WTC11 (cell line): ENCODE measurements around the gene ZNF283. TPM values are rescaled to one million over a fixed set of nuclear protein-coding genes. Genes with fewer than 3 reads are reported as not detected.
"Not testable (repeated sequence)": the region's sequence is repeated elsewhere in the genome, so short reads cannot be mapped to it uniquely, and the experiment has no call there.

Experiments used
- ATAC-seq: fragments of 200-7000 bp; cut with Tn5 transposase; 2 replicates; pipeline ENCODE4 v1.10.0; 2021; ENCODE audit warnings: mild to moderate bottlenecking, moderate library complexity
- CTCF ChIA-PET: fragments of 300-600 bp; sonication (Branson Sonifier 250); formaldehyde crosslinking; loops from one replicate; lab custom pipeline; 2021; ENCODE audit warnings: antibody characterized with exemption; lab: Charles Lee
- POLR2A ChIA-PET: fragments of 350-600 bp; sonication (Branson Sonifier 250); formaldehyde crosslinking; loops from one replicate; lab custom pipeline; 2021; ENCODE audit warnings: antibody characterized with exemption; lab: Charles Lee
- DNase-seq: peaks from one replicate; pipeline ENCODE4 v3.0.0; 2021; ENCODE audit warnings: low spot score
- H3K27ac Mint-ChIP-seq: 2 replicates; pipeline ENCODE4 v1.8.0; 2021; ENCODE audit warnings: mixed read lengths
- H3K27me3 Mint-ChIP-seq: 2 replicates; pipeline ENCODE4 v1.8.0; 2021; ENCODE audit warnings: low read depth, mild to moderate bottlenecking, moderate library complexity, mixed read lengths
- H3K36me3 Mint-ChIP-seq: 2 replicates; pipeline ENCODE4 v1.8.0; 2021; ENCODE audit warnings: mixed read lengths
- H3K4me1 Mint-ChIP-seq: 2 replicates; pipeline ENCODE4 v1.8.0; 2022; ENCODE audit warnings: mixed read lengths
- H3K4me3 Mint-ChIP-seq: 2 replicates; pipeline ENCODE4 v1.8.0; 2021; ENCODE audit warnings: mild to moderate bottlenecking, moderate library complexity, mixed read lengths
- H3K9me3 Mint-ChIP-seq: 2 replicates; pipeline ENCODE4 v1.8.0; 2021; ENCODE audit warnings: mixed read lengths
- AR ChIP-seq: fragments of 250-450 bp; sonication (Bioruptor Pico); IDR thresholded peaks from 2 replicates; pipeline ENCODE4 v1.9.0; 2021; ENCODE audit warnings: mild to moderate bottlenecking
- CTCF ChIP-seq: fragments of 200-600 bp; IDR thresholded peaks from 2 replicates; pipeline ENCODE4 v1.8.0; 2022; ENCODE audit warnings: antibody characterized with exemption
- E2F5 ChIP-seq: sonication (generic); formaldehyde crosslinking; IDR thresholded peaks from 2 replicates; pipeline ENCODE4 v1.8.1; 2022; ENCODE audit warnings: mild to moderate bottlenecking, moderate library complexity, missing genetic modification reagents
- FOXJ3 ChIP-seq: sonication (generic); formaldehyde crosslinking; IDR thresholded peaks from 2 replicates; pipeline ENCODE4 v1.9.0; 2021; ENCODE audit warnings: missing genetic modification reagents, mild to moderate bottlenecking, borderline replicate concordance
- FOXP4 ChIP-seq: sonication (generic); formaldehyde crosslinking; IDR thresholded peaks from 2 replicates; pipeline ENCODE4 v1.8.0; 2022; ENCODE audit warnings: mild to moderate bottlenecking, missing genetic modification reagents
- HMGXB4 ChIP-seq: sonication (generic); formaldehyde crosslinking; IDR thresholded peaks from 2 replicates; pipeline ENCODE4 v1.8.1; 2023; ENCODE audit warnings: mild to moderate bottlenecking, moderate library complexity, missing genetic modification reagents
- JAZF1 ChIP-seq: fragments of 250-450 bp; sonication (Bioruptor Pico); IDR thresholded peaks from 2 replicates; pipeline ENCODE4 v1.9.0; 2021; ENCODE audit warnings: moderate library complexity, mild to moderate bottlenecking, inconsistent platforms
- MAX ChIP-seq: sonication (generic); formaldehyde crosslinking; IDR thresholded peaks from 2 replicates; pipeline ENCODE4 v1.8.0; 2022; ENCODE audit warnings: mild to moderate bottlenecking, missing genetic modification reagents
- NFATC4 ChIP-seq: fragments of 250-450 bp; sonication (Bioruptor Pico); IDR thresholded peaks from 2 replicates; pipeline ENCODE4 v1.9.0; 2021; ENCODE audit warnings: mild to moderate bottlenecking
- NFE2L1 ChIP-seq: sonication (generic); formaldehyde crosslinking; IDR thresholded peaks from 2 replicates; pipeline ENCODE4 v1.8.1; 2023; ENCODE audit warnings: missing genetic modification reagents
- SMAD4 ChIP-seq: sonication (generic); formaldehyde crosslinking; IDR thresholded peaks from 2 replicates; pipeline ENCODE4 v1.8.0; 2022; ENCODE audit warnings: mild to moderate bottlenecking, missing genetic modification reagents
- TEAD1 ChIP-seq: sonication (generic); formaldehyde crosslinking; IDR thresholded peaks from 2 replicates; pipeline ENCODE4 v1.8.0; 2022; ENCODE audit warnings: mild to moderate bottlenecking, missing genetic modification reagents
- TEAD4 ChIP-seq: sonication (generic); formaldehyde crosslinking; IDR thresholded peaks from 2 replicates; pipeline ENCODE4 v1.8.0; 2022; ENCODE audit warnings: mild to moderate bottlenecking, missing genetic modification reagents
- TP53 ChIP-seq: sonication (generic); formaldehyde crosslinking; IDR thresholded peaks from 2 replicates; pipeline ENCODE4 v1.8.1; 2023; ENCODE audit warnings: mild to moderate bottlenecking, missing genetic modification reagents
- ZNF138 ChIP-seq: sonication (generic); formaldehyde crosslinking; conservative IDR thresholded peaks from 2 replicates; pipeline ENCODE4 v1.8.1; 2022; ENCODE audit warnings: mild to moderate bottlenecking, moderate library complexity, missing genetic modification reagents
- ZNF512 ChIP-seq: sonication (generic); formaldehyde crosslinking; IDR thresholded peaks from 2 replicates; pipeline ENCODE4 v1.8.1; 2022; ENCODE audit warnings: missing genetic modification reagents, borderline replicate concordance
- total RNA-seq: library from RNA; stranded (reverse); gene quantifications from 3 replicates; pipeline ENCODE4 v1.2.3, GENCODE V29; 2021

Gene ZNF283
- total RNA-seq, 1 experiment from 2014 or later, result 7.1 TPM

- H3K36me3 Mint-ChIP-seq, result no peaks in the 10 kb centered on the region; the same call in 1 of the 2 replicates
- H3K4me1 Mint-ChIP-seq, result peaks cover 4% of the 10 kb centered on the region
- no peak overlapping the region for H3K27ac Mint-ChIP-seq
- TF ChIP-seq MAX (CRISPR knock-in tag), result no peak
- TF ChIP-seq ZNF138 (CRISPR knock-in tag), result no peak
- no peak for TF ChIP-seq ZNF512 (CRISPR knock-in tag)
- TF ChIP-seq E2F5 (CRISPR knock-in tag), result no peak
- TF ChIP-seq TEAD1 (CRISPR knock-in tag), result no peak
- TF ChIP-seq NFATC4 (CRISPR knock-in tag), result no peak
- TF ChIP-seq JAZF1 (CRISPR knock-in tag), result no peak
- TF ChIP-seq SMAD4, result no peak
- TF ChIP-seq TP53 (CRISPR knock-in tag), result no peak
- no peak for TF ChIP-seq FOXJ3
- no peak for TF ChIP-seq AR (CRISPR knock-in tag)
- no peak for TF ChIP-seq CTCF
- TF ChIP-seq, all 79 proteins: peak for 0
- Mint-ChIP-seq H3K27me3 (peaks cover 31% of the 10 kb centered on the region), H3K4me3 (no peak overlapping the region), H3K9me3 (peaks cover 29% of the 10 kb centered on the region)
- POLR2A ChIA-PET, result no interaction called here
- DNase-seq (no peak), ATAC-seq (no peak)
- CTCF ChIA-PET, result interaction anchor here (1.0 to 1.2 kb wide), 2 partner anchors 46 to 144 kb away, joined by 3 read pairs; no protein-coding TSS in a partner anchor
These were observed 14.4 kb upstream of the ZNF283 start for GRCh38 chr19:43812688-43813087.

- H3K4me1 Mint-ChIP-seq, result peaks cover 4% of the 10 kb centered on the region
- peaks cover 39% of the 10 kb centered on the region for H3K9me3 Mint-ChIP-seq
- H3K27ac Mint-ChIP-seq, result no peak overlapping the region
- ChIA-PET POLR2A (no interaction called here), CTCF (interaction anchor here (1.5 kb wide), 1 partner anchor 48 kb away, joined by 6 read pairs; no protein-coding TSS in a partner anchor)
- peaks cover 46% of the 10 kb centered on the region for H3K27me3 Mint-ChIP-seq
- ATAC-seq (no peak), DNase-seq (no peak)
- no peak overlapping the region for H3K4me3 Mint-ChIP-seq
- TF ChIP-seq TEAD4 (CRISPR knock-in tag), result no peak
- no peak for TF ChIP-seq NFE2L1
- TF ChIP-seq ZNF512 (CRISPR knock-in tag), result no peak
- TF ChIP-seq HMGXB4 (CRISPR knock-in tag), result no peak
- no peak for TF ChIP-seq FOXP4 (CRISPR knock-in tag)
- TF ChIP-seq JAZF1 (CRISPR knock-in tag), result no peak
- H3K36me3 Mint-ChIP-seq, result no peaks in the 10 kb centered on the region; the same call in 1 of the 2 replicates
These were observed 12.3 kb upstream of the ZNF283 start for GRCh38 chr19:43814663-43815352.

GRCh38 chr19:43817454-43817853, 9.7 kb upstream of the ZNF283 start:
- CTCF ChIA-PET, H3K4me1 Mint-ChIP-seq, POLR2A ChIA-PET, H3K4me3 Mint-ChIP-seq, H3K27ac Mint-ChIP-seq, H3K36me3 Mint-ChIP-seq, DNase-seq, ATAC-seq: not testable (repeated sequence)
- Mint-ChIP-seq H3K27me3 (peaks cover 54% of the 10 kb centered on the region), H3K9me3 (peaks cover 48% of the 10 kb centered on the region)
